Stomach (tissue), 4 donors: Measurements from ENCODE around the gene LRIG1.

ENCODE experiments used
- EP300 ChIP-seq: sonication (generic); formaldehyde crosslinking; IDR thresholded peaks from one replicate; pipeline ENCODE4 v1.6.1; 2017; ENCODE audit warnings: antibody characterized with exemption
- POLR2A ChIP-seq, 4 donors: fragments of 450-650 bp; IDR thresholded peaks; one replicate each; pipeline ENCODE4 v1.6.1; 2016; ENCODE audit warnings: antibody characterized with exemption in 4 of 4, control low read depth in 2 of 4, mild to moderate bottlenecking in 1 of 4, moderate library complexity in 1 of 4
- POLR2AphosphoS5 ChIP-seq, 3 donors: sonication (generic); formaldehyde crosslinking; IDR thresholded peaks; one replicate each; pipeline ENCODE4 v1.6.1; 2016; ENCODE audit warnings: antibody characterized with exemption in 3 of 3
- TF ChIP-seq, protein P1 (sequence below), 7 experiments: fragments of 450-650 bp in 4 of 7; fragments of 200-600 bp in 3 of 7; sonication (generic) in 3 of 7; IDR thresholded peaks; one replicate each; pipeline ENCODE4 v1.5.1; 2016 to 2019; ENCODE audit warnings: antibody characterized with exemption in 7 of 7, control low read depth in 2 of 7, mild to moderate bottlenecking in 1 of 7

DNA sequence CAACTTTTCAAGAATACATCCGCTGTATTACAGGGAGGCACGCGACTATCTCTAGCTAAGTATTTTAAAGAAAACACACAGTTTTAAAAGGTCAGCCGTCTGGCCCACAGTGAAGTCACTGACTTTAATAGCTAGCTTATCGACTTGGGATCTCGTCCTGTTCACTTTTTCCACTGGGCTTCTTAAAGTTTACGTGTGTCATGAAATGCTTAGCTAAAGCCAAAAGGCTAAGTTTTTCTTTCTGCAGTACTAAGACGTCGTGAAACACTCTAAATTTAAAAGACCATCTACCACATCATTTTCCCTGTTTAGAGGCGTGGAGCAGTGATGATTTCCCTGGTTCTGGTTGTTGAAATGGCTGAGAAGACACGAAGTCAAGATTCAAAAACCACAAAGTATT is 27.1 kb downstream of the LRIG1 start:
- TF ChIP-seq POLR2A (IDR thresholded peaks at IDR 0.05) (no peak), EP300 (no peak), POLR2AphosphoS5 (IDR thresholded peaks at IDR 0.05) (no peak)
- TF ChIP-seq, protein P1, sequence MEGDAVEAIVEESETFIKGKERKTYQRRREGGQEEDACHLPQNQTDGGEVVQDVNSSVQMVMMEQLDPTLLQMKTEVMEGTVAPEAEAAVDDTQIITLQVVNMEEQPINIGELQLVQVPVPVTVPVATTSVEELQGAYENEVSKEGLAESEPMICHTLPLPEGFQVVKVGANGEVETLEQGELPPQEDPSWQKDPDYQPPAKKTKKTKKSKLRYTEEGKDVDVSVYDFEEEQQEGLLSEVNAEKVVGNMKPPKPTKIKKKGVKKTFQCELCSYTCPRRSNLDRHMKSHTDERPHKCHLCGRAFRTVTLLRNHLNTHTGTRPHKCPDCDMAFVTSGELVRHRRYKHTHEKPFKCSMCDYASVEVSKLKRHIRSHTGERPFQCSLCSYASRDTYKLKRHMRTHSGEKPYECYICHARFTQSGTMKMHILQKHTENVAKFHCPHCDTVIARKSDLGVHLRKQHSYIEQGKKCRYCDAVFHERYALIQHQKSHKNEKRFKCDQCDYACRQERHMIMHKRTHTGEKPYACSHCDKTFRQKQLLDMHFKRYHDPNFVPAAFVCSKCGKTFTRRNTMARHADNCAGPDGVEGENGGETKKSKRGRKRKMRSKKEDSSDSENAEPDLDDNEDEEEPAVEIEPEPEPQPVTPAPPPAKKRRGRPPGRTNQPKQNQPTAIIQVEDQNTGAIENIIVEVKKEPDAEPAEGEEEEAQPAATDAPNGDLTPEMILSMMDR (IDR thresholded peaks at IDR 0.05), result no peak
